GM21529 (cell line): ENCODE data around the gene ZSWIM3.

Experiments
- ATAC-seq: cut with Tn5 transposase; IDR thresholded peaks from one replicate; pipeline ENCODE4 v1.9.1; 2021; ENCODE audit not compliant: unreplicated experiment

The ZSWIM3 gene

GRCh38 chr20:45909336-45909808 is 52.0 kb downstream of the ZSWIM3 start:
- ATAC-seq: no peak

- no peak for ATAC-seq
Measured at GRCh38 chr20:45909817-45910669, 52.6 kb downstream of the ZSWIM3 start.

- peak; percentile 85 for ATAC-seq
Measured at GRCh38 chr20:45910670-45911485, 53.5 kb downstream of the ZSWIM3 start.

DNA sequence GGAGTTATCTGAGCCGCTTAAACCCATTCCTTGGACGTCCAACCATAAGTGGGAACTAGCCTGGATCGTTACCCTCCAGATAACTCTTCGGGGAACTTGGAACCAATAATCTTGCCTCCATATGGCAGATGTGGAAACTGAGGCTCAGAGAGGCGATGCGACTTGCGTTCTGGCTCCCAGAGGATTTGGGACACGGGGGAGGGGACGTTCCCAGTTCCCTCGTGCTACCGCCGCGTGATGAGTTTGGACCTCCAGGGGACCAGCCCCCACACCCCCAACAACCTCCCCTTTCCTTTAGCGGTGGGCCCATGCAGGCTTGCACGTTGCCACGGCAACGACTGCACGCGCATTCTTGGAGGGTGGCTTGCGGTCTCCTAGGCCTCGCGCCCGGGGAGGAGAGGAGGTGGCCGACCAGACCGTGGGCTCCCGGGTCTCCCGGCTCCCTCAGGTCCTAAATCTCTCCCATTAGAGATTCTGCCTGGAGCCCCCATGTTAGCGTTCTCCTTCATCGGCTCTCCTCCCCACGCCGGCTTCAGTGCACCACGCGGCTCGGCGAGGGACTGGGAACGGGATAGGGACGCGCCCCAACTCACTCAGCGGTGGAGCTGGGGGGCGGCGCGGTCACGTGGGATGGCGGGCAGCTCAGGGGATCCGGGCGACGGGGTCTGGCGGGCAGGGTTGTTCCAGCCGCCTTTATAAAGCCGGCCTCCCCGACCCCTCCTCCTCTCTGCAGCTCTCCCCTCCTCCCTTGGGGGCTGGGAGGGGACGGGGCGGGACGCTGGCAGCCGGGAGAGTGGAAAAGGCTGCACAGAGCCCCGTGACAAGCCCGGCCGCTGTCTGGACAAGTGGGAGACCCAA is 54.3 kb downstream of the ZSWIM3 start, which contains the start of gene PLTP:
PLTP (minus strand) TSS at position 670 of the 858 bp plus-strand sequence. CDS start 703 bp downstream, outside the sequence.
- no peak for ATAC-seq

GRCh38 chr20:45912344-45912682 is 54.9 kb downstream of the ZSWIM3 start:
- no peak for ATAC-seq

GRCh38 chr20:45913116-45913515 is 55.7 kb downstream of the ZSWIM3 start:
- no peak for ATAC-seq

- no peak for ATAC-seq
Measured at GRCh38 chr20:45917790-45918141, 60.4 kb downstream of the ZSWIM3 start.

DNA sequence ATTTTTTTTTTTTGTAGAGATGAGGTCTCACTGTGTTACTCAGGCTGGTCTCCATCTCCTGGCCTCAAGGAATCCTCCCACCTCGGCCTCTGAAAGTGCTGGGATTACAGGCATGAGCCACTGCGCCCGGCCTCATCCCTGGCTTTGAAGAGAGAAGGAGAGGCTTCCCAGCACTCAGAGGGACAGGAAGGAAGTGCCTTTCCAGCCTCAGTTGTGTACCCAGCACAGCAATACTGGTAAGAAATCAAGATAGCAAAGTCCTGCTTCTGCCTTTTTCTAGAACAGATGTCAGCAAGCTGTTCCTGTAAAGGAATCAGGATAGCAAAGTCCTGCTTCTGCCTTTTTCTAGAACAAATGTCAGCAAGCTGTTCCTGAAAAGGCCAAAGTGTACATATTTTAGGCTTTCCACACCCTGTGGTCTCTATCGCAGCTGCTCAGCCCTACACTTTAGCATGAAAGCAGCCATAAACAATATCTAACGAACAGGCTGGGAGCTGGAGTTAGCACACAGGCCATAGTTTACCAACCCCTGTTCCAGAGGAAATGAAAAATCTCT is 60.8 kb downstream of the ZSWIM3 start:
- no peak for ATAC-seq

- no peak for ATAC-seq
Measured at GRCh38 chr20:45918779-45919537, 61.5 kb downstream of the ZSWIM3 start.

- no peak for ATAC-seq
Measured at GRCh38 chr20:45919542-45920399, 62.4 kb downstream of the ZSWIM3 start.

GRCh38 chr20:45920462-45921336 is 63.3 kb downstream of the ZSWIM3 start:
- ATAC-seq: no peak

DNA sequence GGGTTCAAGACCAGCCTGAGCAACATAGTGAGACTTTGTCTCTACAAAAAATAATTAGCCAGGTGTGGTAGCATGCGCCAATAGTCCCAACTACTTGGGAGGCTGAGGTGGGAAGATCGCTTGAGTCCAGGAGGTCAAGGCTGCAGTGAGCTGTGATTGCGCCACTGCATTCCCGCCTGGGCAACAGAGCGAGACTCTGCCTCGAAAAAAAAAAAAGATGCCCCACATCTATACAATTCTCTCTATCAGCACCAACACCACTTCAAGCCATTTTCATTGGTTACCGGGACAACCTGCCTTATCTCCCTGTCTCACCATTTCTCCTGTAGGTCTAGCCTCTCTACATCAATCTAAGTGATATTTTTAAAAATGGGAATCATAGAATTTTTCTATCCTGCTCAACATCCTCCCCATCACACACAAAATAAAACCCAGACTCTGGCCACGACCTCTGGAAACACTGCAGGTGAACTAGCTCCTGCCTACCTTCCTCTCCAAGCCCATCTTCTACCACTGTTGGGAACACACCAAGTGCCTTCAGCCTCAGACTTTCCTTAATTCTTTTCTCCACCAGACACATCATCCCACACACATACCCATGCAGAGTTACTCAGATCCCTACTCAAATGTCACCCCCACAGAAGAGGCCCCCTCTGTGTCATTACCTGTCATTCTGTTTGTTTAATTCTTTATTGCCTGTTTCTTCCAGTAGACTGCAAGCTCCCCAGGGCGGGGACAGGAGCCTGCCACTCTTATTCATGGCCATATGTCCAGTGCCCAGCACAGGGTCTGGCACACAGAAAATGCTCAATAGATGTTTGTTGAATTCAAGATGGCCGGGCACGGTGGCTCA is 64.1 kb downstream of the ZSWIM3 start:
- ATAC-seq: no peak

DNA sequence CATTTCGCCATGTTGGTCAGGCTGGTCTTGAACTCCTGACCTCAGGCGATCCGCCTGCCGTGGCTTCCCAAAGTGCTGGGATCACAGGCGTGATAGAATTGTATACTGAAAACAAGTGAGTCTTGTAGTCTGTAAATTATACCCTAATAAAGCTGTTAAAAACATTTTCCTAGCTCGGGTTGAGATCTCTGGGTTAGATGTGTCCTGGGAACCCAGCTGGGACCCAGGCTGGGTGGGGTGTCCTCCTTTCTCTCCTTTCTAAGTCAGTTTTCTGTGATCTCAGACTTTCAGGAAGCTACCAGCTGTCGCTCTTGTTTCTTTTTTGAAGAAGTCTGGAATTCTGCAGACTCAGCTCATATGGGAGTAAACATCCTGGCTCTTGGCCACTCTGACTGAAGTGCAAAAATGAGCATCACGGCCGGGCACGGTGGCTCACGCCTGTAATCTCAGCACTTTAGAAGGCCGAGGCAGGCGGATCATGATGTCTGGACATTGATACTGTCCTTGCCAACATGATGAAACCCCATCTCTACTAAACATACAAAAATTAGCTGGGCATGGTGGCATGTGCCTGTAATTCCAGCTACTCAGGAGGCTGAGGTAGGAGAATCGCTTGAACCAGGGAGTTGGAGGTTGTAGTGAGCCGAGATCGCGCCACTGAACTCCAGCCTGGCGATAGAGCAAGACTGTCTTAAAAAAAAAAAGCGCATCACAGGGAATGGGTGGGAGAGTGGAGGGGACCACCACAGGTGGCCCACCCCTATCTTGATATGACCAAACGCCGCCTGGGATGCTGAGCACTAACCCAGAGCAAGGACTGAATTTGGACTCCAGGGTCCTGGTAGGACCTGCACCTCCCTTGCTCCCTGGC is 67.2 kb downstream of the ZSWIM3 start:
- ATAC-seq: no peak

- no peak for ATAC-seq
Measured at GRCh38 chr20:45925821-45926506, 68.5 kb downstream of the ZSWIM3 start.

DNA sequence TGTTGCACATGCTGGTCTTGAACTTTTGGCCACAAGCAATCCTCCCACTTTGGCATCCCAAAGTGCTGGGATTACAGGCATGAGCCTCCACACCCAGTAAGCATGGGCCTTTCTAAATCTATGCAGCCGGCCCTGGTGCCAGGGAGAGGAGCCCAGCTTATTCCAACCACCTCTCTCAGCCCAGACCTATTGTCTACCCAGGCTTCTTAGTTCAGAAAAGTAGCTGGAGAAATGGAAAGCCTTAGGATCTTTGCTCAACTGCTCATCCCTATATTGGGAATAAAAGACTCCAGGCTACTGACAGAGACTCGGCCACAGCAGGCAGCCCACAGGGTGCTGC is 69.3 kb downstream of the ZSWIM3 start:
- no peak for ATAC-seq
